Adrenal gland (tissue), 5 donors: ENCODE data around the gene MOV10.

Source experiments
- POLR2A ChIP-seq, 2 donors: fragments of 450-650 bp; IDR thresholded peaks; one replicate each; pipeline ENCODE4 v1.6.1; 2017; ENCODE audit warnings: antibody characterized with exemption in 2 of 2, mild to moderate bottlenecking in 2 of 2, moderate library complexity in 1 of 2
- TF ChIP-seq, protein P1 (sequence below), 6 experiments: fragments of 450-650 bp in 4 of 6; fragments of 200-600 bp in 2 of 6; sonication (generic) in 1 of 6; IDR thresholded peaks; 1 replicate in 5 of 6; 2 replicates in 1 of 6; pipeline versions ENCODE4 v1.5.1 to v1.8.0; 2016 to 2021; ENCODE audit warnings: antibody characterized with exemption in 6 of 6, mild to moderate bottlenecking in 2 of 6, moderate library complexity in 1 of 6
- donor health status: DM: no; HTN: no; CAD: no.

DNA sequence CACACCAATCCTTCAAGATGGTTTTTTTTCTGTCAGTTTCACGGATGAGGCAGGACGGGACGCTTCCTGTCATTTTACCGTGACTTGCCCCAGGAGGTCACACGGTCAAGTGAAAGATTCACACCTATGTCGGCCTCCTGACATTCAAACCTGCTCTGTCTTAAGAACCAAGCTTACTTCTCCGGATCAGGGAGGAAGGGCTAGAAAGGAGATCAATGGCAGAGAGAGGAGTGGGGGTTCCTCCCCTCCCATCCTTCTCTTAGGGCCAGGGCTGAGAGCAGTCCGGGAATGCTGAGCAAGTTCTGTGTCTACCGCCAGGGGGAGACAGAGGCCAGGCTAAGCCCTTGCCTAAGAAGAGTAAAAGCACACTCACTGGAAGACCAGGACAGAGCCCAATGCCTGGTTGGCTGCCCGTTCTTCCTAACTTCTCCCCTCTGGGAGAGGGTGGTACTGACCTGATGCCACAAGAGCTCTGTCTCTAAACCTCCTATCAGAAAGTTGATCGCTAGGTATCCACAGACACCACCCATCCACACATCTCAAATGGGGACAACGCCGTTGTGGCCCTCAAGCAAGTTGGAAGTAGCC is 41.8 kb downstream of the MOV10 start:
- TF ChIP-seq, protein P1, sequence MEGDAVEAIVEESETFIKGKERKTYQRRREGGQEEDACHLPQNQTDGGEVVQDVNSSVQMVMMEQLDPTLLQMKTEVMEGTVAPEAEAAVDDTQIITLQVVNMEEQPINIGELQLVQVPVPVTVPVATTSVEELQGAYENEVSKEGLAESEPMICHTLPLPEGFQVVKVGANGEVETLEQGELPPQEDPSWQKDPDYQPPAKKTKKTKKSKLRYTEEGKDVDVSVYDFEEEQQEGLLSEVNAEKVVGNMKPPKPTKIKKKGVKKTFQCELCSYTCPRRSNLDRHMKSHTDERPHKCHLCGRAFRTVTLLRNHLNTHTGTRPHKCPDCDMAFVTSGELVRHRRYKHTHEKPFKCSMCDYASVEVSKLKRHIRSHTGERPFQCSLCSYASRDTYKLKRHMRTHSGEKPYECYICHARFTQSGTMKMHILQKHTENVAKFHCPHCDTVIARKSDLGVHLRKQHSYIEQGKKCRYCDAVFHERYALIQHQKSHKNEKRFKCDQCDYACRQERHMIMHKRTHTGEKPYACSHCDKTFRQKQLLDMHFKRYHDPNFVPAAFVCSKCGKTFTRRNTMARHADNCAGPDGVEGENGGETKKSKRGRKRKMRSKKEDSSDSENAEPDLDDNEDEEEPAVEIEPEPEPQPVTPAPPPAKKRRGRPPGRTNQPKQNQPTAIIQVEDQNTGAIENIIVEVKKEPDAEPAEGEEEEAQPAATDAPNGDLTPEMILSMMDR (IDR thresholded peaks at IDR 0.05), result peak; percentile 88 to 98 (median 97)
- no peak for TF ChIP-seq POLR2A (IDR thresholded peaks at IDR 0.05)
